HCT116 (cell line): Measurements from ENCODE around the gene GPR39.

Source experiments
- CTCF ChIP-seq, 3 experiments: fragments of 200-600 bp in 1 of 3; sonication (generic) in 1 of 3; IDR thresholded peaks in 2 of 3; conservative IDR thresholded peaks in 1 of 3; 2 replicates each; pipeline ENCODE4 v1.5.1; 2012 to 2017; ENCODE audit warnings: low read depth in 2 of 3, low read length in 2 of 3, antibody characterized with exemption in 1 of 3, borderline replicate concordance in 1 of 3, control low read depth in 1 of 3, mild to moderate bottlenecking in 1 of 3, mixed read lengths in 1 of 3, mixed run types in 1 of 3, moderate library complexity in 1 of 3; ENCODE audit not compliant: insufficient read depth in 1 of 3
- EZH2 ChIP-seq: fragments of 200-600 bp; sonication (generic); IDR thresholded peaks from 2 replicates; pipeline ENCODE4 v1.6.1; 2017; ENCODE audit warnings: antibody characterized with exemption, mixed run types
- FOSL1 ChIP-seq: IDR thresholded peaks from 2 replicates; pipeline ENCODE4 v1.6.1; 2012; ENCODE audit warnings: low read depth
- JUND ChIP-seq: IDR thresholded peaks from 2 replicates; pipeline ENCODE4 v1.6.1; 2012
- POLR2A ChIP-seq: IDR thresholded peaks from 2 replicates; pipeline ENCODE4 v1.7.0; 2011; ENCODE audit warnings: borderline replicate concordance; ENCODE audit not compliant: insufficient read depth, insufficient read length; ENCODE audit errors: extremely low read depth
- POLR2AphosphoS5 ChIP-seq: IDR thresholded peaks from 2 replicates; pipeline ENCODE4 v1.6.1; 2011; ENCODE audit warnings: mild to moderate bottlenecking, low read depth, low read length, moderate library complexity
- RAD21 ChIP-seq: IDR thresholded peaks from 2 replicates; pipeline ENCODE4 v1.6.1; 2012; ENCODE audit warnings: low read depth, mild to moderate bottlenecking
- REST ChIP-seq: IDR thresholded peaks from 2 replicates; pipeline ENCODE4 v1.6.1; 2012; ENCODE audit warnings: low read depth
- SIN3A ChIP-seq: IDR thresholded peaks from 2 replicates; pipeline ENCODE4 v1.6.1; 2012; ENCODE audit warnings: low read depth
- SP1 ChIP-seq: IDR thresholded peaks from 2 replicates; pipeline ENCODE4 v1.6.1; 2012; ENCODE audit warnings: low read depth
- ZFX ChIP-seq: fragments of 450-650 bp; IDR thresholded peaks from 2 replicates; pipeline ENCODE4 v1.6.1; 2017
- TF ChIP-seq, protein P1 (sequence below): IDR thresholded peaks from 2 replicates; pipeline ENCODE4 v1.6.1; 2012

DNA sequence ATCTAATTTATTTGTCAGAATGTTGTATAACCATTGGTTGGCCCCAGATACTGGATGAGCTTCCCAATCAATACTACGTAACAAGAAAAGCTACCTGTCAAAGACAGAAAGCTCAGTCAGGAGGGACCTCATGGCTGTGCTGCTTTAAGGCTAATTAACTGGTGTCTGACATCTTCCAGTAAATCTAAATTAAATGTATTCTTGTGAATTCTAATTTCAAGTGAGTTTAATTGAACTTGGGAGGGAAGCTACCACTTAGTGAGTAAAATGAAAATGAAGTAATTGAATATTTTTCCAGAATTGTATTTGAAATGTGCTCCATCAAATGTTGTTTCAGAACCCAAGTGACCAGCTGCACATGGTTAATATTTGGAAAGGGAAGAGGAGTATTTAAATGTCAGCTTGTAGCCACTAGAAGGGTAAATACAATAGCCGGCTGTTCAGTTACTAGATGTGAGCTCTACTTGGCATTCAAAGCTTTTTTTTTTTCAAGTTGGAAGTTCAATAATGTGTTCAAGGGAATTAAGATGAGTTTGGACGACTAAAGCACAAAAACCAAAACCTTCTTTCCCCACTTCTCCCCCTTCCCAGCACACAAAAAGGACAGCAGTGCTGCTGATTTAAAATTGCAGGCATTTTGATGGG, 62.0 kb downstream of the GPR39 start:
- TF ChIP-seq JUND (no peak), POLR2AphosphoS5 (no peak), POLR2A (no peak), CTCF (IDR thresholded peaks at IDR 0.05 in 2 of 3, conservative IDR thresholded peaks at IDR 0.05 in 1 of 3; ENCODE audit: borderline replicate concordance in 1 of 3, insufficient read depth in 1 of 3, low read depth in 2 of 3, low read length in 2 of 3) (no peak), EZH2 (no peak), REST (no peak), ZFX (no peak), SP1 (no peak), FOSL1 (no peak), SIN3A (no peak), RAD21 (no peak)
- TF ChIP-seq, protein P1, sequence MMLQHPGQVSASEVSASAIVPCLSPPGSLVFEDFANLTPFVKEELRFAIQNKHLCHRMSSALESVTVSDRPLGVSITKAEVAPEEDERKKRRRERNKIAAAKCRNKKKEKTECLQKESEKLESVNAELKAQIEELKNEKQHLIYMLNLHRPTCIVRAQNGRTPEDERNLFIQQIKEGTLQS = no peak
